Thyroid gland (tissue), 4 donors: Measurements from ENCODE around the gene ICE1.

Experiments
- POLR2A ChIP-seq, 2 donors: fragments of 450-650 bp; IDR thresholded peaks; one replicate each; pipeline ENCODE4 v1.6.1; 2017; ENCODE audit warnings: antibody characterized with exemption in 2 of 2, mild to moderate bottlenecking in 2 of 2, moderate library complexity in 1 of 2
- TF ChIP-seq, protein P1 (sequence below), 6 experiments: fragments of 200-600 bp in 3 of 6; fragments of 450-650 bp in 3 of 6; sonication (generic) in 3 of 6; IDR thresholded peaks; one replicate each; pipeline ENCODE4 v1.5.1; 2016 to 2019; ENCODE audit warnings: antibody characterized with exemption in 6 of 6, mild to moderate bottlenecking in 2 of 6, inconsistent platforms in 1 of 6, moderate library complexity in 1 of 6

- TF ChIP-seq, protein P1, sequence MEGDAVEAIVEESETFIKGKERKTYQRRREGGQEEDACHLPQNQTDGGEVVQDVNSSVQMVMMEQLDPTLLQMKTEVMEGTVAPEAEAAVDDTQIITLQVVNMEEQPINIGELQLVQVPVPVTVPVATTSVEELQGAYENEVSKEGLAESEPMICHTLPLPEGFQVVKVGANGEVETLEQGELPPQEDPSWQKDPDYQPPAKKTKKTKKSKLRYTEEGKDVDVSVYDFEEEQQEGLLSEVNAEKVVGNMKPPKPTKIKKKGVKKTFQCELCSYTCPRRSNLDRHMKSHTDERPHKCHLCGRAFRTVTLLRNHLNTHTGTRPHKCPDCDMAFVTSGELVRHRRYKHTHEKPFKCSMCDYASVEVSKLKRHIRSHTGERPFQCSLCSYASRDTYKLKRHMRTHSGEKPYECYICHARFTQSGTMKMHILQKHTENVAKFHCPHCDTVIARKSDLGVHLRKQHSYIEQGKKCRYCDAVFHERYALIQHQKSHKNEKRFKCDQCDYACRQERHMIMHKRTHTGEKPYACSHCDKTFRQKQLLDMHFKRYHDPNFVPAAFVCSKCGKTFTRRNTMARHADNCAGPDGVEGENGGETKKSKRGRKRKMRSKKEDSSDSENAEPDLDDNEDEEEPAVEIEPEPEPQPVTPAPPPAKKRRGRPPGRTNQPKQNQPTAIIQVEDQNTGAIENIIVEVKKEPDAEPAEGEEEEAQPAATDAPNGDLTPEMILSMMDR (IDR thresholded peaks at IDR 0.05): no peak
- no peak for TF ChIP-seq POLR2A (IDR thresholded peaks at IDR 0.05)
These were observed 58.1 kb downstream of the ICE1 start for GRCh38 chr5:5480481-5481111.
